Ectodermal cell (in vitro differentiated cells): Measurements from ENCODE around the gene TPPP2.

Experiments
- H3K27ac ChIP-seq: 2 replicates; pipeline ENCODE4 v1.7.0; 2013; ENCODE audit warnings: mild to moderate bottlenecking, low read depth, low read length; ENCODE audit not compliant: insufficient read depth, poor library complexity, severe bottlenecking
- H3K27me3 ChIP-seq: 2 replicates; pipeline ENCODE4 v1.7.0; 2013; ENCODE audit warnings: mild to moderate bottlenecking, low read length; ENCODE audit not compliant: insufficient read depth, control insufficient read depth, poor library complexity, severe bottlenecking
- H3K36me3 ChIP-seq: one replicate; pipeline ENCODE4 v1.7.0; 2013; ENCODE audit warnings: low read length; ENCODE audit not compliant: control insufficient read depth, insufficient read depth
- H3K4me1 ChIP-seq: one replicate; pipeline ENCODE4 v1.7.0; 2013; ENCODE audit warnings: low read length; ENCODE audit not compliant: control insufficient read depth, insufficient read depth
- H3K4me3 ChIP-seq: 2 replicates; pipeline ENCODE4 v1.7.0; 2013; ENCODE audit warnings: low read depth, low read length, control low read depth; ENCODE audit not compliant: insufficient read depth
- H3K9me3 ChIP-seq: 2 replicates; pipeline ENCODE4 v1.7.0; 2013; ENCODE audit warnings: mild to moderate bottlenecking, low read length, moderate library complexity; ENCODE audit not compliant: control insufficient read depth
- WGBS, 2 experiments: methylation state at CpG; one replicate each; pipeline ENCODE4 v1.1.7; 2013; ENCODE audit warnings: missing lambda C conversion rate in 2 of 2; 5-methylcytosine and 5-hydroxymethylcytosine counted together

Gene TPPP2

DNA sequence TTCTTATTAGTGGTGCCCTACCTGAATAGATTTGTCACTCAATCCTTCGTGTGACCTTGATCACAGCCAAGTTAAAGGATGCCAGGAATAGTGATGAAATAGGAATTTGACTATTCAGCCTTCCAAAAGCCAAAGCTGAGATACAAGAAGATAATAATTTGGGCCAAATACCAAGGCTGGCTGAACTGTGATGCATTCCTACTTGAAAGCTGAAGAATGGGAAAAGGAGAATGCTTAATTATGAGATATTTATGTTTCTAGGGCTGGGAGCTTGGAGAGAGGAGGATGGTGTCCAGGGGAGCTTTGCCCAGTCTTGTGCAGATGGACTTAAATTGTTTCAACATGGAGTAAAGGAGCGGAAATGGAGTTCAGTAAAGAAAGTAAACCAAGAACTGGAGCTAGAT, 17.4 kb downstream of the TPPP2 start:
- 90 to 92% methylated on average over 2 of the region's 2 CpGs for WGBS, 2 experiments
- H3K4me1 ChIP-seq, result no peaks in the 10 kb centered on the region
- no peaks in the 10 kb centered on the region for H3K36me3 ChIP-seq
- H3K27ac ChIP-seq, result no peak overlapping the region
- no peak overlapping the region for H3K4me3 ChIP-seq
- no peaks in the 10 kb centered on the region for H3K9me3 ChIP-seq
- peaks cover 5% of the 10 kb centered on the region for H3K27me3 ChIP-seq

DNA sequence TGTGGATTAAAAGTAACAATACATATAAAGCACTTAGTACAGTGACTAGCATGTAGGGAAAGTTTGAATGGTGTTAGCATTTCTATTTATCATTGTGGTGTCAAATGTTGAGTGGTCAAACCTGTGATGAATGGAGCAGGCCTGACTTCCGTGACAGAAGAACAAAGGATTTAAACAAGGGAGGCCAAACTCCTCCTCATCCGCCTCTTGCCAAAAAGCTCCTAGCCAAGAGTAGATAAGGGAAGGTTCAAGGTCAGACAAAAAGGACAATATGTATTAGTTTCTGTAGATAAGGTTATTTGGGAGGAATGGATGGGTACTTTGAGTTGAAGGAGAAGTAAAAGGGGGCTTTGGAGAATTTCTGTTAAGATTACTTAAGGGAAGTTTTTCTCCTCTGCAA, 18.6 kb downstream of the TPPP2 start:
- Histone ChIP-seq H3K4me1 (no peaks in the 10 kb centered on the region), H3K27me3 (peaks cover 5% of the 10 kb centered on the region), H3K4me3 (no peak overlapping the region), H3K36me3 (no peaks in the 10 kb centered on the region), H3K27ac (no peak overlapping the region), H3K9me3 (no peaks in the 10 kb centered on the region)
- WGBS, 2 experiments, result 87 to 89% methylated on average over 2 of the region's 2 CpGs

DNA sequence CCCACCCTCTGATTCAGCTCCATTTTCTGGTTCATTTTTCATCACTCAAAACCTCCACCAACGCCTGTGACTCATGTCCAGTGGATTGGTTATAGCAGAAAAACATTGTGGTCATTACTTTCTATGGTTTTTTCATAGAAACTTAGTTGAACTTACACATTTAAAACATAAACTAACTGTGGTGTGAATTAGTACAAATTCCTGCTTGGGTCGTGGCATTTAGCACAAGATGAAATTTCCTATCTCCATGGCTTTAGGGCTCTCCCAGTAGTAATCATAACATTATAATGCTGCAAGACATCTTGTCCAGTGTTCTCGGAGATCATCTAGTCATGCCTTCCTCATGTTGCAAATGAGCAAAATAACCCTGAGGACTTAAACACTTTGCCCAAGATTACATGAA, 19.3 kb downstream of the TPPP2 start:
- Histone ChIP-seq H3K4me1 (no peaks in the 10 kb centered on the region), H3K4me3 (no peak overlapping the region), H3K36me3 (no peaks in the 10 kb centered on the region), H3K27ac (no peak overlapping the region), H3K27me3 (peaks cover 5% of the 10 kb centered on the region), H3K9me3 (no peaks in the 10 kb centered on the region)
- 86 to 92% methylated on average over 3 of the region's 3 CpGs for WGBS, 2 experiments

DNA sequence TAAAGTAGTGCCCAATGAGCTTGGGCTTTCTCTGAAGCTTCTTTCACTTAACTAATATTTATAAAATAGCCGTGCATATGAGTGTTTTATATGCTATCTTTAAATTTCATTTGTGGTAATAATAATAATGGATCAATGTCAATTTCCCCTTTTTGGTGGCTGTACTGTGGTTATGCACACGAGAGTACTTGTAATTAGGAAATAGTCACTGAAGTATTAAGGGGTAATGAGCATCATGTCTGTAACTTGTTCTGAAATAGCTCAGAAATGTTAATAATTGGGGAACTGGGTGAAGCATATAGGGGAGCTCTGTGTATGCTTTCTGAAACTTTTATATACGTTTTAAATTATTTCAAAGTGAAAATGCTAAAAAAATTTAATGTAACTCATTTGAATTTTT, 20.6 kb downstream of the TPPP2 start:
- no peak overlapping the region for H3K27ac ChIP-seq
- H3K4me3 ChIP-seq, result no peak overlapping the region
- H3K9me3 ChIP-seq, result no peaks in the 10 kb centered on the region
- no peaks in the 10 kb centered on the region for H3K36me3 ChIP-seq
- 85 to 94% methylated on average over 1 of the region's 3 CpGs for WGBS, 2 experiments
- no peaks in the 10 kb centered on the region for H3K27me3 ChIP-seq
- no peaks in the 10 kb centered on the region for H3K4me1 ChIP-seq

DNA sequence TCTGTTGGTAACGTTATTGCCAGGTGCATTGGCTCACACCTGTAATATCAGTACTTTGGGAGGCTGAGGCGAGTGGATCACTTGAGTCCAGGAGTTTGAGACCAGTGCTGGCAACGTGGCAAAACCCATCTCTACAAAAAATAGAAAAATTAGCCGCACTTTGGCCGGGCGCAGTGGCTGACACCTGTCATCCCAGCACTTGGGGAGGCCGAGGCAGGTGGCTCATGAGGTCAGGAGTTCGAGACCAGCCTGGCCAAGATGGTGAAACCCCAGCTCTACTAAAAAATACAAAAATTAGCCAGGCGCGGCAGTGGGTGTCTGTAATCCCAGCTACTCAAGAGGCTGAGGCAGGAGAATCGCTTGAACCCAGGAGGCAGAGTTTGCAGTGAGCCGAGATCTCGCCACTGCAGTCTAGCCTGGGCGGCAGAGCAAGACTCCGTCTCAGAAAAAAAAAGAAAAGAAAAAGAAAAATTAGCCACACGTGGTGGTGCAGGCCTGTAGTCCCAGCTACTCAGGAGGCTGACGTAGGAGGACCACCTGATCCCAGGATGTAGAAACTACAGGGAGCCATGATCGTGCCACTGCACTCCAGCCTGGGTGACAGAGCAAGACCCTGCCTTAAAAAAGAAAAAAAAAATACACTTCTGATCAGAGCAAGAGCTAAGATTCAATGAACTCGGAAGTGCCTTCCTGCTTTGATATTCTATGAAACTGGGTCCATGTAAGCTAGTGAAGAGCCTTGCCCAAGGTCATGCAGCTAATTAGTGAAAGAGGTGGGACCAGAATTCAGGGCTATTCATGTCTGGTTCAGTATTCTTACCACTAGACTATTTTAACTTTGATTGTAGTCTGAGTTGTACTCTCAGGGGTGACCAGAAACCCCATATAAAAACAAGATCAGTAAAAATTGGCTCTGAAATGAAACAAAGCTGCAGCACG, 23.4 kb downstream of the TPPP2 start:
- no peaks in the 10 kb centered on the region for H3K9me3 ChIP-seq
- H3K4me3 ChIP-seq, result no peak overlapping the region
- H3K36me3 ChIP-seq, result no peaks in the 10 kb centered on the region
- no peaks in the 10 kb centered on the region for H3K27me3 ChIP-seq
- no peaks in the 10 kb centered on the region for H3K4me1 ChIP-seq
- H3K27ac ChIP-seq, result no peak overlapping the region
- WGBS, 2 experiments, result 89 to 92% methylated on average over 20 of the region's 20 CpGs

DNA sequence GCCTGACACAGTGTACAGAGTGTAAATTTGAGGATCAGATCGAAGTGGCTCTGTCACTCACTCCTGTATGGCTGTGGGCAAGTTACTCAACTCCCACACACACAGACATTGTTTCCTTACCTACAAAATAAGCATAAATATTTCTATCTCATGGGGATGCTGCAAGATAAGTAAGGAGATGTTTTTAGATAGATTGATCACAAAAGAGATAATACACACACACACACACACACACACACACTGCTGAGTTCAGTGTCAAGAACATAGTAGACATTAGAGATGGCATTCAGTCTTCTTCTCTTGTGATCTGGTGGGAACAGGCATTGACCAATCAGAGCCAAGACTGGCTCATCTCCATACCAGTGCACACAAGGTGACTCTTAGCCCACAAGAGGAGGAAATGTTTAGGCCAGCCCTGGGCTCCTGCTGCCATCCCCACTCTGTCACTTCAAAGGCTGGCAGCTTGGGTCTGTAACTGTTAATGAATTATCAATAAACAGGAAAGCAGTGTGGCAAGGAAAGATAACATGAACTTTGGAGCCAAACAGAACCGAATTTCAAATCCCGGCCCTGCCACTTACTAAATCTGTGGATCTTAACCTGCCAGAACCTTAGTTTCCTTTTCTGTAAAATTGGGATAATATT, 24.2 kb downstream of the TPPP2 start:
- H3K27me3 ChIP-seq, result no peaks in the 10 kb centered on the region
- WGBS, 2 experiments, result 74 to 92% methylated on average over 3 of the region's 3 CpGs
- H3K27ac ChIP-seq, result no peak overlapping the region
- no peaks in the 10 kb centered on the region for H3K4me1 ChIP-seq
- H3K9me3 ChIP-seq, result no peaks in the 10 kb centered on the region
- no peaks in the 10 kb centered on the region for H3K36me3 ChIP-seq
- H3K4me3 ChIP-seq, result no peak overlapping the region

DNA sequence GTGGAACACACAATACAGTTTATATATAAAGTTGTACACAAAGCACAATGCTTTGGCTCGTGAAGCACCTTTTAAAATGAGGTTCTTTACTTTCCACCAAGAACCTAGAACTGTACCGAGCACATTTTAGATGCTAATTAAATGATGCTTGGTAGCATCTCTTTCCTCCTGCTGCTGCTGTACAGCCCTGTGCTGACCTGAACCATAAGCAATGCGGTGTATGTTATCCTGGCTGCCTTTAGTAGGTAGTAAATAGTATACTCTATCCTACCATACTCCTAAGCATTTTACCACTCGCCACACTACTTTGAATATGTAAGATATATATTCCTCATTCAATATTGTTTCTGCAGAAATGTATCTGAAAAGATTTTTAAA, 24.7 kb downstream of the TPPP2 start:
- 91 to 100% methylated on average over 2 of the region's 4 CpGs for WGBS, 2 experiments
- Histone ChIP-seq H3K27ac (no peak overlapping the region), H3K4me1 (no peaks in the 10 kb centered on the region), H3K9me3 (no peaks in the 10 kb centered on the region), H3K4me3 (no peak overlapping the region), H3K27me3 (no peaks in the 10 kb centered on the region), H3K36me3 (no peaks in the 10 kb centered on the region)

DNA sequence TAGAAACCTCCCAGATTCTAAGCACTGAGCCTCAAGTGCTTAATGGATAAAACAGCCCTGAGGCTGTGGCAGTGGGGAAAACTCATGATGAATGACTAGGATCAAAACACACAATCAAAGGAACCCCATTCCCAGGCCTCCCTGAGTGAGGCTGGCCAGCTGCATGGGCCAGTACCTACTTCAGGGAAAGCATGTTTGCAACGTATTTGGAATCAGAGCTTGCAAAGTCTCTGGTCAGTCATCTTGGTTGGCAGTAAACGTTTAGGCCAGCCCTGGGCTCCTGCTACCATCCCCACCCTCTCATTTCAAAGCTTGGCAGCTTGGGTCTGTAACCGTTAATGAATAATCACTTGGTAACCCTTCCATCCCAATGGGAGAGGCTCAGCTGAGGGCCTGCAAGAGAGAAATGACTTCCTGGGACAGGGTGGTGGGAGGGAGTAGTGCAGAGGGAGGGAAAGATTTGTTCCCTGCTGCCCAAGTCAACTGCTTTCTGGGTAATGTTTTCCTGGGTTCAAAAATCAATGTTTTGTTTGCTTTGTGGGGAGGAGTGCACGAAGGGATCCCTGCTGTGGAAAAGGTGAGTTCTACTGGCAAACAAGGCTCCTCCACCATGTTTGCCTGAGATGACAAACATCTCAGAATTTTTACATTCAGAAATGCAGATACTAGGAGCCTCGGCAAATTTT, 25.6 kb downstream of the TPPP2 start:
- H3K36me3 ChIP-seq, result no peaks in the 10 kb centered on the region
- no peaks in the 10 kb centered on the region for H3K27me3 ChIP-seq
- H3K4me3 ChIP-seq, result no peak overlapping the region
- no peak overlapping the region for H3K27ac ChIP-seq
- H3K4me1 ChIP-seq, result no peaks in the 10 kb centered on the region
- no peaks in the 10 kb centered on the region for H3K9me3 ChIP-seq
- WGBS, 2 experiments, result 63 to 67% methylated on average over 5 of the region's 5 CpGs

DNA sequence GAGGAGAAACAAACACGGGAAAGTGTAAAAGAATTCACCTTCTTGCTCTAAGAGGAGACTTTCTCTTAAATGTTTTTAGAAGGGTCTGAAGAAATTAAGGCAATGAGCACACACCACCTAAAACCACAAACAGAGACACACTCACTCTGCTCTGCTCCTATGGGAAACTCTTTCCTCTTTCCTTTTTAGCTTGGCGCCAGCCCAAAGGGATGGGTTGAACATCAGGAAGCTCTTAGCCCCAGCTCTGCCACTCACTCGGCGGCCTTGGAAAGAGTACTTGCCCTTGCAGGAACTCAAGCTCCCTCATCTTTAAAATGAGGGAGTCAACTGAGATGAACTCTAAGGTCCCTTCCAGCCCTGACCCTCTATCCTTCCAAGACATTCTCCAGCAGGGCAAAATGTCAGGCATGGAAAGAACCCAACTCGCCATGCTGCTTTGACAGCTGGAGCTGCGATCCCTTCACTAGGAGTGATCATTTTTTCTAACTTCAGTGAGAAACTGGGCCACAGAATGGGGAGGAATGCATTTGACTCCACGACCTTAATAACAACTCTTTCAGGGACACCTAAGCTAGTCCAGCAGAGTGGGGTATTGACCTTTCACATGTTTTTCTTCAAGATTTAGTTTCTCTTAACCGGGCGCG, 26.6 kb downstream of the TPPP2 start:
- no peak overlapping the region for H3K27ac ChIP-seq
- no peak overlapping the region for H3K4me3 ChIP-seq
- H3K9me3 ChIP-seq, result no peaks in the 10 kb centered on the region
- no peaks in the 10 kb centered on the region for H3K27me3 ChIP-seq
- no peaks in the 10 kb centered on the region for H3K4me1 ChIP-seq
- 91 to 92% methylated on average over 10 of the region's 10 CpGs for WGBS, 2 experiments
- no peaks in the 10 kb centered on the region for H3K36me3 ChIP-seq
